Fibroblast of lung (primary cell): ENCODE results near the gene BTBD9. TPM values are rescaled to one million over a fixed set of nuclear protein-coding genes. Genes with fewer than 3 reads are reported as not detected.
A peak's percentile ranks its signal among the peaks of the same experiment; 100 is the strongest.

Experiments
- DNase-seq, 2 donors: peaks; one replicate each; pipeline versions ENCODE4 v3.0.0 to v3.0.0-alpha.2; 2010; ENCODE audit warnings: low read depth in 2 of 2
- H2AFZ ChIP-seq: 2 replicates; pipeline ENCODE4 v1.5.1; 2012; ENCODE audit warnings: low read length, control low read depth, inconsistent platforms
- H3K27ac ChIP-seq: 2 replicates; pipeline ENCODE4 v1.5.1; 2011; ENCODE audit warnings: low read length, control low read depth; ENCODE audit not compliant: insufficient read depth
- H3K27me3 ChIP-seq: 2 replicates; pipeline ENCODE4 v1.5.1; 2011; ENCODE audit warnings: mild to moderate bottlenecking, low read length; ENCODE audit not compliant: control insufficient read depth, insufficient read depth
- H3K36me3 ChIP-seq: 2 replicates; pipeline ENCODE4 v1.5.1; 2011; ENCODE audit warnings: low read length; ENCODE audit not compliant: control insufficient read depth, insufficient read depth
- H3K4me1 ChIP-seq: 2 replicates; pipeline ENCODE4 v1.5.1; 2011; ENCODE audit warnings: low read length; ENCODE audit not compliant: control insufficient read depth, insufficient read depth; ENCODE audit errors: extremely low read depth
- H3K4me2 ChIP-seq: 2 replicates; pipeline ENCODE4 v1.5.1; 2011; ENCODE audit warnings: low read length, control low read depth; ENCODE audit not compliant: insufficient read depth; ENCODE audit errors: extremely low read depth
- H3K4me3 ChIP-seq, 4 experiments: fragments of 200-600 bp in 1 of 4; sonication (generic) in 1 of 4; replicated peaks in 1 of 4; 2 replicates each; pipeline ENCODE4 v1.5.1; 2011 to 2016; ENCODE audit warnings: low read length in 4 of 4, low read depth in 3 of 4, mild to moderate bottlenecking in 3 of 4, control low read depth in 2 of 4, inconsistent platforms in 1 of 4, mixed read lengths in 1 of 4; ENCODE audit not compliant: insufficient read depth in 1 of 4; ENCODE audit errors: control extremely low read depth in 1 of 4
- H3K79me2 ChIP-seq: 2 replicates; pipeline ENCODE4 v1.5.1; 2012; ENCODE audit warnings: mild to moderate bottlenecking, low read length, inconsistent platforms; ENCODE audit not compliant: control insufficient read depth, insufficient read depth
- H3K9ac ChIP-seq: 2 replicates; pipeline ENCODE4 v1.5.1; 2011; ENCODE audit warnings: mild to moderate bottlenecking, low read length, control low read depth; ENCODE audit not compliant: insufficient read depth
- H3K9me3 ChIP-seq: 2 replicates; pipeline ENCODE4 v1.5.1; 2012; ENCODE audit warnings: low read depth, low read length; ENCODE audit not compliant: control insufficient read depth, insufficient read depth
- H4K20me1 ChIP-seq: 2 replicates; pipeline ENCODE4 v1.5.1; 2011; ENCODE audit warnings: low read length; ENCODE audit not compliant: control insufficient read depth, insufficient read depth; ENCODE audit errors: extremely low read depth
- CTCF ChIP-seq, 2 donors: IDR thresholded peaks in 1 of 2; conservative IDR thresholded peaks in 1 of 2; 1 replicate in 1 of 2; 2 replicates in 1 of 2; pipeline ENCODE4 v1.5.1; 2011 to 2012; ENCODE audit warnings: low read length in 2 of 2, control low read depth in 1 of 2, inconsistent platforms in 1 of 2, low read depth in 1 of 2, mild to moderate bottlenecking in 1 of 2
- EZH2 ChIP-seq: IDR thresholded peaks from 2 replicates; pipeline ENCODE4 v1.5.1; 2012; ENCODE audit warnings: low read length, control low read depth, mild to moderate bottlenecking; ENCODE audit errors: missing control alignments
- polyA plus RNA-seq, 2 donors: library from polyadenylated mRNA; depleted of rRNA in 1 of 2; stranded (reverse) in 1 of 2; unstranded in 1 of 2; fragments of >200 nt; gene quantifications; 2 replicates each; pipeline ENCODE4 v1.2.1, GENCODE V29; 2011 to 2012; ENCODE audit warnings: missing spikeins in 1 of 2
- total RNA-seq: library from RNA; depleted of rRNA; stranded (reverse); fragments of >200 nt; gene quantifications from 2 replicates; pipeline ENCODE4 v1.2.1, GENCODE V29; 2014

Gene BTBD9
- total and polyA plus RNA-seq, 2 donors (not counting 1 experiment from before 2014, with no cell fraction given), result 7.7 to 13.4 TPM

- Histone ChIP-seq H3K9me3 (no peaks in the 10 kb centered on the region), H3K27me3 (no peaks in the 10 kb centered on the region), H3K27ac (no peak overlapping the region), H3K4me1 (peaks cover 2% of the 10 kb centered on the region), H4K20me1 (no peaks in the 10 kb centered on the region), H3K4me3 (no peak overlapping the region), H3K4me2 (no peak overlapping the region), H2AFZ (no peak overlapping the region), H3K9ac (no peak overlapping the region), H3K36me3 (no peaks in the 10 kb centered on the region), H3K79me2 (no peaks in the 10 kb centered on the region)
- DNase-seq, result peak; percentile 53 to 69
- TF ChIP-seq EZH2, result no peak
- TF ChIP-seq CTCF (conservative IDR thresholded peaks at IDR 0.05 in 1 of 2, IDR thresholded peaks at IDR 0.05 in 1 of 2; ENCODE audit: low read depth in 1 of 2, low read length in 2 of 2), result no peak
Observed at GRCh38 chr6:38459291-38459690, 180.4 kb downstream of the BTBD9 start.

- Histone ChIP-seq H3K36me3 (no peaks in the 10 kb centered on the region), H3K9ac (no peak overlapping the region), H3K4me1 (no peaks in the 10 kb centered on the region), H4K20me1 (no peaks in the 10 kb centered on the region), H3K27me3 (no peaks in the 10 kb centered on the region), H3K4me3 (no peak overlapping the region), H3K9me3 (no peaks in the 10 kb centered on the region), H2AFZ (no peak overlapping the region), H3K4me2 (no peak overlapping the region), H3K27ac (no peak overlapping the region), H3K79me2 (no peaks in the 10 kb centered on the region)
- no peak for DNase-seq
- TF ChIP-seq EZH2 (no peak), CTCF (conservative IDR thresholded peaks at IDR 0.05 in 1 of 2, IDR thresholded peaks at IDR 0.05 in 1 of 2; ENCODE audit: low read depth in 1 of 2, low read length in 2 of 2) (no peak)
Observed at GRCh38 chr6:38453861-38454260, 185.9 kb downstream of the BTBD9 start.

- Histone ChIP-seq H3K4me1 (no peaks in the 10 kb centered on the region), H3K27me3 (no peaks in the 10 kb centered on the region), H3K36me3 (no peaks in the 10 kb centered on the region), H3K4me3 (no peak overlapping the region), H4K20me1 (no peaks in the 10 kb centered on the region), H3K27ac (no peak overlapping the region), H3K79me2 (no peaks in the 10 kb centered on the region), H3K9me3 (no peaks in the 10 kb centered on the region), H2AFZ (no peak overlapping the region), H3K4me2 (no peak overlapping the region), H3K9ac (no peak overlapping the region)
- DNase-seq, result no peak
- TF ChIP-seq CTCF (conservative IDR thresholded peaks at IDR 0.05 in 1 of 2, IDR thresholded peaks at IDR 0.05 in 1 of 2; ENCODE audit: low read depth in 1 of 2, low read length in 2 of 2) (no peak), EZH2 (no peak)
Observed at GRCh38 chr6:38452816-38453660, 186.7 kb downstream of the BTBD9 start.
